GM12872 (cell line): Measurements from ENCODE around the gene DNAJC15.
A peak's percentile ranks its signal among the peaks of the same experiment; 100 is the strongest.

ENCODE experiments used
- TF ChIP-seq, protein P1 (sequence below): IDR thresholded peaks from 3 replicates; pipeline ENCODE4 v1.5.1; 2011; ENCODE audit warnings: low read depth, mild to moderate bottlenecking, low read length, moderate library complexity; ENCODE audit not compliant: insufficient read depth

DNAJC15 gene

DNA sequence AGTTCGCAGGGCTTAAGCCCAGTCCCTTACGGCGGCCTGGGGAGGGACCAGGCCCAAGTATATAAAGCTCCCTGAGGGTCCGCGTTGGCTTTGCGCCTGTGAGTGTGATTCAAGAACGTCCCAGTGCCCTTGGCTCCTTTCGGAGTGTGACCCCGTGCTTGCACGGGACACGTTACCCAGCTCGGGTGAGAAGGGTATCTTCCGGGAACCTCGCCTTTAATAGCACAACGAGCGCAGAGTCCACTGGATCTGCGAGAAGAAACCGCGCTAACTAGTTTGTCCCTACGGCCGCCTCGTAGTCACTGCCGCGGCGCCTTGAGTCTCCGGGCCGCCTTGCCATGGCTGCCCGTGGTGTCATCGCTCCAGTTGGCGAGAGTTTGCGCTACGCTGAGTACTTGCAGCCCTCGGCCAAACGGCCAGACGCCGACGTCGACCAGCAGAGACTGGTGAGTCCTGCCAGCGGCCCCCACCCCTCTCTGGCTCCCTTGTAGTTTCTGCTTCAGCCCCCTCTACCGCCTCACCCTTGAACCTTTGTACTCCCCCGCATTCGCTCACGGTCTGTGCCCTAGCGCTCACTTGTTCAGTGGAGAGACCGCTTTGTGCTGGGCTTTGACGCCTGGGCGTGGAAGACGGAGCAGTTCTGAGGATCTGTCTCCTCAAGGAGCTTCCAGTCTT lies at the start of gene DNAJC15:
Gene DNAJC15 (plus strand): TSS at position 298 of the 675 bp plus-strand sequence. CDS start 41 bp downstream, at position 339.
- TF ChIP-seq, protein P1, sequence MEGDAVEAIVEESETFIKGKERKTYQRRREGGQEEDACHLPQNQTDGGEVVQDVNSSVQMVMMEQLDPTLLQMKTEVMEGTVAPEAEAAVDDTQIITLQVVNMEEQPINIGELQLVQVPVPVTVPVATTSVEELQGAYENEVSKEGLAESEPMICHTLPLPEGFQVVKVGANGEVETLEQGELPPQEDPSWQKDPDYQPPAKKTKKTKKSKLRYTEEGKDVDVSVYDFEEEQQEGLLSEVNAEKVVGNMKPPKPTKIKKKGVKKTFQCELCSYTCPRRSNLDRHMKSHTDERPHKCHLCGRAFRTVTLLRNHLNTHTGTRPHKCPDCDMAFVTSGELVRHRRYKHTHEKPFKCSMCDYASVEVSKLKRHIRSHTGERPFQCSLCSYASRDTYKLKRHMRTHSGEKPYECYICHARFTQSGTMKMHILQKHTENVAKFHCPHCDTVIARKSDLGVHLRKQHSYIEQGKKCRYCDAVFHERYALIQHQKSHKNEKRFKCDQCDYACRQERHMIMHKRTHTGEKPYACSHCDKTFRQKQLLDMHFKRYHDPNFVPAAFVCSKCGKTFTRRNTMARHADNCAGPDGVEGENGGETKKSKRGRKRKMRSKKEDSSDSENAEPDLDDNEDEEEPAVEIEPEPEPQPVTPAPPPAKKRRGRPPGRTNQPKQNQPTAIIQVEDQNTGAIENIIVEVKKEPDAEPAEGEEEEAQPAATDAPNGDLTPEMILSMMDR, result 0 out of 3 replicates have a peak, but pooled peaks have one; percentile 28

DNA sequence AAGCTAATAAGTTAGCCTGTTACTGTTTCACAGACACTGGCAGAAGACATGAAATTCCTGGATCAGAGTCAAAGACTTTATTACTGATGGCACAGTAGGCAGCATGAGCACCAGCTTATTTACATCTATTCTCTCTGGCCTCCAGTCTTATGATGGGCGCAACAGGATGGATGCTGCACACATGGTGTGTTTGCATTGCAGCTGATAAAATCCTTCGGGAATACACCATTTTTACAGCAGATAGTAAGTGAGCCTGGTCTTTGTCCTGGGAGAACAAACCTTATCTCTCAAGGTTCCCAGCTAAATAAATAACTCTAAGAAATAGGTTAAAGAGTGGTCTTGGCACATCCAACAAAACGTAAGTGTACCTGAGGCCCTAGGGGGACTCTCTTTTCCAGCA lies 47.3 kb upstream of the DNAJC15 start:
- TF ChIP-seq, protein P1, result no peak

DNA sequence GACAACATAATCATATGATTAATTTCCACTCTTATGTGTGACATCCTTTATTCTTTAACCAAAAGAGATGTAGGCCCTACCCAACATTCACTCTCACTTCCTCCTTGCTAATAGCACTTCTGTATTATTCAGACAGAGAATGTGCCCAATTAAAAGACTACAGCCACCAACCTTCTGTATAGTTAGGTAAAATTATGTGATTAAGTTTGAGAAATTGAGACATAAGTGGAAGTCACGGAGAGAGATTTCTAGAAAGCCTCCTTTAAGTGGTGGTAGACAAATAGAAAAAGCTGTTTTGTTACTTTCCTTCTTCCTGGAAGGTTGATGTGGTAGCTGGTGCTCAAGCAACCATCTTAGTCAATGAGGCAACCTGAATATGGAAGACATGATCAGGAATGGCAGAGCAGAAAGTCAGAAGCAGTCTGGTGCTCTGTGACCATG lies 46.1 kb upstream of the DNAJC15 start:
- TF ChIP-seq, protein P1, result no peak

DNA sequence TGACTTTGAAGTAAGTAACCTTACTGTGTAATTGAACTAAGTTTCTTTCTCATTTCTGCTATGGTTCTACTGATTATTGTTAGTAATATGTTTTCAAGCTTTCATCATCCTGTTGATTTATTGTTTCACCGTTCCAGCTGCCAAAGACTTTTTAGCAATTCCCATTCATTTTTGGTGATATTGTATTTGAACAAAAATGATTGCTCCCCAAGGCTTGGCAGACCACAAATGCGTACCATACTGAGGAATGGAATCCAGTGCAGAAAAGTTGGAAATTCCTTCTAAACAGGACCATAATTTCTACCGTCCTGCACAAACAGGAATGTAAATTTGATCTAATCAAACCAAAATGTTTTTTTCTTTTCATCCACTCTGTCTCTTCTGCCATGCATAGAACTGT lies 42.1 kb upstream of the DNAJC15 start:
- TF ChIP-seq, protein P1, result no peak

DNA sequence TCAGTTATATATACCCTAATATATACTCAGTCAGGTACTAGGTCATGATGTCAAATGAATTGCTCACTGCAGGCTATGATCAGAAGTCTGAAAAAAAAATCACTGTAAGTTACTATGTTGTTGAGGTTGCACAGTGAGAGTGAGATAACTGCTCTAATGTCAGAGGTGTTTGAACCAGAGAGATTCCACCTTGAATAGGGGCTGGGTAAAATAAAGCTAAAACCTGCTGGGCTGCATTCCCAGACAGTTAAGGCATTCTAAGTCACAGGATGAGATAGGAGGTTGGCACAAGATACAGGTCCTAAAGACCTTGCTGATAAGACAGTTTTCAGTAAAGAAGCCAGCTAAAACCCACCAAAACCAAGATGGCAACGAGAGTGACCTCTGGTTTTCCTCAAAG lies 41.5 kb upstream of the DNAJC15 start:
- TF ChIP-seq, protein P1, result no peak

DNA sequence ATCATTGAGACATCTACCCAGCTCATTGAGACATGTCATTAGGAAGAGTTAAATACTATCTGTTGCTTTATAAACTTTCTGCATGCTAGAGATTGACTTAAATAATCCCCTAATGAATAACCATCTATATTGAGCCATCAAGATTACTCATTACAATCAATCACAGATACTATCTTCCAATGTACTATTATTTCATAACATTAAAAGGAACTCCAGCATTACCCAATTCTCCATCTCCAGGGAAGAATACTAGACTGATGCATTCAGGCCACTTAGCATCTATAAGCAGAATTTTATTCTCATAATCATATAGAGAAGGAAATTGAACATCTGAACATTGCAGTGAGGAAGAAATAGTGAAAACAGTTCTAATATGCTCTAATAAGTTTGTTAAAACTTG lies 39.4 kb upstream of the DNAJC15 start:
- TF ChIP-seq, protein P1, result no peak

DNA sequence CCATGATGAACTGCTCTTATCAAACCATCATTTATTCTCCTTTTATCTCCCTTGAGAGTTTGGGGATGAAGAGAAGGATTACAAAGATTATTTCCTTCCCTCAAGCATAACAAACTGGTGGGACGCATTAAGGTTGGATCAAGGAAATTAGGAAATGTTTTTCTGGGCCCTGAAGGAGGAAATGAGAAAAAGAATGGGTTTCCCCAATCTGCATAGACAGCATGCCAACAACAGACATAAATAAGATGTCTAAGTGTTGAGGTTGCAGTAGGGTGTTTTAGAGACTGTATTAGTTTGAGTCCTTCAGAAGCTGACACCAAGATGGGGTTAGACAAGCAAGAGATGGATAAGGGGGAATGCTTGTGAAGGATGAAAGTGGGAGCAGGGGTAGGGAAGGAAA lies 38.7 kb upstream of the DNAJC15 start:
- TF ChIP-seq, protein P1, result no peak
